ENCODE data around the gene NDC1.

NDC1 gene

GRCh38 chr1:53731043-53731600 lies 107.0 kb downstream of the NDC1 start:
- Histone ChIP-seq H3K27me3 (ENCODE audit: insufficient read depth, poor library complexity, severe bottlenecking) (peaks cover 7% of the 10 kb centered on the region), H3K4me3 (ENCODE audit: severe bottlenecking) (no peak overlapping the region), H3K36me3 (ENCODE audit: low read depth) (no peaks in the 10 kb centered on the region), H3K27ac (ENCODE audit: poor library complexity, severe bottlenecking) (no peak overlapping the region), H3K9me3 (ENCODE audit: severe bottlenecking) (no peaks in the 10 kb centered on the region), H3K4me1 (ENCODE audit: insufficient read depth, poor library complexity, severe bottlenecking) (peaks cover 20% of the 10 kb centered on the region)
- TF ChIP-seq CTCF (IDR thresholded peaks at IDR 0.05; ENCODE audit: poor library complexity, severe bottlenecking): no peak
- DNase-seq (ENCODE audit: low spot score) (no peak), ATAC-seq (ENCODE audit: low read depth) (no peak)

GRCh38 chr1:53730224-53730865 lies 107.8 kb downstream of the NDC1 start:
- Histone ChIP-seq H3K4me3 (ENCODE audit: severe bottlenecking) (no peak overlapping the region), H3K27me3 (ENCODE audit: insufficient read depth, poor library complexity, severe bottlenecking) (peaks cover 6% of the 10 kb centered on the region), H3K4me1 (ENCODE audit: insufficient read depth, poor library complexity, severe bottlenecking) (peaks cover 20% of the 10 kb centered on the region), H3K9me3 (ENCODE audit: severe bottlenecking) (no peaks in the 10 kb centered on the region), H3K27ac (ENCODE audit: poor library complexity, severe bottlenecking) (no peak overlapping the region), H3K36me3 (ENCODE audit: low read depth) (no peaks in the 10 kb centered on the region)
- DNase-seq (ENCODE audit: low spot score) (no peak), ATAC-seq (ENCODE audit: low read depth) (no peak)
- no peak for TF ChIP-seq CTCF (IDR thresholded peaks at IDR 0.05; ENCODE audit: poor library complexity, severe bottlenecking)

GRCh38 chr1:53729456-53730223 lies 108.5 kb downstream of the NDC1 start:
- no peaks in the 10 kb centered on the region for H3K9me3 ChIP-seq (ENCODE audit: severe bottlenecking)
- no peak for TF ChIP-seq CTCF (IDR thresholded peaks at IDR 0.05; ENCODE audit: poor library complexity, severe bottlenecking)
- peaks cover 18% of the 10 kb centered on the region for H3K4me1 ChIP-seq (ENCODE audit: insufficient read depth, poor library complexity, severe bottlenecking)
- no peaks in the 10 kb centered on the region for H3K36me3 ChIP-seq (ENCODE audit: low read depth)
- no peak overlapping the region for H3K4me3 ChIP-seq (ENCODE audit: severe bottlenecking)
- peaks cover 3% of the 10 kb centered on the region for H3K27me3 ChIP-seq (ENCODE audit: insufficient read depth, poor library complexity, severe bottlenecking)
- ATAC-seq (ENCODE audit: low read depth) (no peak), DNase-seq (ENCODE audit: low spot score) (no peak)
- H3K27ac ChIP-seq (ENCODE audit: poor library complexity, severe bottlenecking): no peak overlapping the region

GRCh38 chr1:53728702-53729455 lies 109.2 kb downstream of the NDC1 start:
- DNase-seq (ENCODE audit: low spot score): no peak
- no peak for TF ChIP-seq CTCF (IDR thresholded peaks at IDR 0.05; ENCODE audit: poor library complexity, severe bottlenecking)
- no peak overlapping the region for H3K27ac ChIP-seq (ENCODE audit: poor library complexity, severe bottlenecking)
- no peaks in the 10 kb centered on the region for H3K36me3 ChIP-seq (ENCODE audit: low read depth)
- H3K4me3 ChIP-seq (ENCODE audit: severe bottlenecking): no peak overlapping the region
- peaks cover 11% of the 10 kb centered on the region for H3K4me1 ChIP-seq (ENCODE audit: insufficient read depth, poor library complexity, severe bottlenecking)
- H3K9me3 ChIP-seq (ENCODE audit: severe bottlenecking): no peaks in the 10 kb centered on the region
- no peaks in the 10 kb centered on the region for H3K27me3 ChIP-seq (ENCODE audit: insufficient read depth, poor library complexity, severe bottlenecking)
- no peak for ATAC-seq (ENCODE audit: low read depth)

Measured in RWPE2 (cell line).